OCI-LY1 (cell line): ENCODE results near the gene ZNF593.

ENCODE experiments used
- H2AFZ ChIP-seq: fragments of 200-600 bp; sonication (generic), shearing (Covaris generic); 2 replicates; pipeline ENCODE4 v1.6.0; 2014; ENCODE audit warnings: antibody characterized with exemption, mild to moderate bottlenecking, low read length
- H3F3A ChIP-seq: fragments of 200-600 bp; sonication (generic), shearing (Covaris generic); 2 replicates; pipeline ENCODE4 v1.6.0; 2014; ENCODE audit warnings: mild to moderate bottlenecking, antibody characterized with exemption, low read length, moderate library complexity; ENCODE audit not compliant: insufficient read depth
- H3K27ac ChIP-seq: fragments of 200-600 bp; sonication (generic); 2 replicates; pipeline ENCODE4 v1.5.1; 2014; ENCODE audit warnings: low read length, mixed run types, mild to moderate bottlenecking, low read depth; ENCODE audit not compliant: poor library complexity, severe bottlenecking
- H3K27me3 ChIP-seq: fragments of 200-600 bp; sonication (generic); 2 replicates; pipeline ENCODE4 v1.6.0; 2014; ENCODE audit warnings: antibody characterized with exemption, mild to moderate bottlenecking, low read length, moderate library complexity; ENCODE audit not compliant: insufficient read depth
- H3K36me3 ChIP-seq: fragments of 200-600 bp; sonication (generic); 2 replicates; pipeline ENCODE4 v1.6.1; 2014; ENCODE audit warnings: mild to moderate bottlenecking, antibody characterized with exemption, low read length, moderate library complexity, mixed read lengths; ENCODE audit not compliant: insufficient read depth
- H3K4me1 ChIP-seq: fragments of 200-600 bp; sonication (generic); 2 replicates; pipeline ENCODE4 v1.5.1; 2014; ENCODE audit warnings: mild to moderate bottlenecking, low read length, moderate library complexity; ENCODE audit not compliant: insufficient read depth, severe bottlenecking
- H3K4me2 ChIP-seq: fragments of 200-600 bp; sonication (generic), shearing (Covaris generic); 2 replicates; pipeline ENCODE4 v1.6.1; 2014; ENCODE audit warnings: low read length
- H3K4me3 ChIP-seq: fragments of 200-600 bp; sonication (generic); 2 replicates; pipeline ENCODE4 v1.5.1; 2014; ENCODE audit warnings: low read length, low read depth, mild to moderate bottlenecking, mixed read lengths; ENCODE audit not compliant: poor library complexity, severe bottlenecking
- H3K79me2 ChIP-seq: fragments of 200-600 bp; shearing (Covaris generic); 2 replicates; pipeline ENCODE4 v1.6.1; 2016; ENCODE audit warnings: mixed run types, low read length, mixed read lengths; ENCODE audit not compliant: insufficient read depth
- H3K9ac ChIP-seq: fragments of 200-600 bp; sonication (generic), shearing (Covaris generic); 2 replicates; pipeline ENCODE4 v1.6.1; 2014; ENCODE audit warnings: mild to moderate bottlenecking, low read length, mixed read lengths
- H3K9me2 ChIP-seq: fragments of 200-600 bp; sonication (generic), shearing (Covaris generic); 2 replicates; pipeline ENCODE4 v1.6.1; 2014; ENCODE audit warnings: low read depth, mild to moderate bottlenecking, low read length, mixed read lengths
- H3K9me3 ChIP-seq: fragments of 200-600 bp; shearing (Covaris generic); 2 replicates; pipeline ENCODE4 v1.6.1; 2014; ENCODE audit warnings: low read length, mixed read lengths
- H4K20me1 ChIP-seq: fragments of 200-600 bp; sonication (generic), shearing (Covaris generic); 2 replicates; pipeline ENCODE4 v1.6.0; 2016; ENCODE audit warnings: mild to moderate bottlenecking, low read length; ENCODE audit not compliant: insufficient read depth
- CTCF ChIP-seq: fragments of 200-600 bp; sonication (generic), shearing (Covaris generic); IDR thresholded peaks from 2 replicates; pipeline ENCODE4 v1.5.1; 2017; ENCODE audit warnings: mild to moderate bottlenecking, antibody characterized with exemption, low read length, moderate library complexity, mixed read lengths
- EZH2 ChIP-seq: fragments of 200-600 bp; sonication (generic), shearing (Covaris generic); IDR thresholded peaks from 2 replicates; pipeline ENCODE4 v1.8.0; 2017; ENCODE audit warnings: borderline replicate concordance, mixed run types, mild to moderate bottlenecking, antibody characterized with exemption, low read length, moderate library complexity, mixed read lengths

ZNF593 gene

GRCh38 chr1:26169669-26170471, at the start of gene ZNF593:
TSS of gene ZNF593 (plus strand) at chr1:26169908. CDS start at chr1:26169984, 76 bp downstream.
- H3K4me1 ChIP-seq, result peaks cover 16% of the 10 kb centered on the region
- H3F3A ChIP-seq, result no peaks in the 10 kb centered on the region
- no peaks in the 10 kb centered on the region; the same call in 1 of the 2 replicates for H3K27me3 ChIP-seq
- peak within 1 kb of the TSS; percentile 79 for H3K4me3 ChIP-seq
- H3K9me2 ChIP-seq, result no peaks in the 10 kb centered on the region
- peaks cover 9% of the 10 kb centered on the region for H3K36me3 ChIP-seq
- H3K9me3 ChIP-seq, result no peaks in the 10 kb centered on the region
- H3K9ac ChIP-seq, result peak within 1 kb of the TSS; percentile 82
- no peaks in the 10 kb centered on the region for H4K20me1 ChIP-seq
- H2AFZ ChIP-seq, result no peak within 1 kb of the TSS
- no peaks in the 10 kb centered on the region for H3K79me2 ChIP-seq
- H3K4me2 ChIP-seq, result peak within 1 kb of the TSS; percentile 94
- TF ChIP-seq EZH2 (no peak), CTCF (peak; percentile 80)
- no peak within 1 kb of the TSS for H3K27ac ChIP-seq

GRCh38 chr1:26121854-26122773, 47.6 kb upstream of the ZNF593 start:
- Histone ChIP-seq H3K4me1 (peaks cover 34% of the 10 kb centered on the region), H3K9me2 (no peaks in the 10 kb centered on the region), H3K36me3 (peaks cover 46% of the 10 kb centered on the region), H3K27ac (no peak overlapping the region), H2AFZ (no peak overlapping the region), H3K9me3 (no peaks in the 10 kb centered on the region), H3K4me3 (no peak overlapping the region), H4K20me1 (no peaks in the 10 kb centered on the region), H3F3A (no peaks in the 10 kb centered on the region), H3K27me3 (no peaks in the 10 kb centered on the region), H3K9ac (no peak overlapping the region), H3K79me2 (no peaks in the 10 kb centered on the region), H3K4me2 (no peak overlapping the region)
- TF ChIP-seq EZH2, result no peak
- no peak for TF ChIP-seq CTCF

- Histone ChIP-seq H4K20me1 (no peaks in the 10 kb centered on the region), H3K4me3 (no peak overlapping the region), H3F3A (no peaks in the 10 kb centered on the region), H3K79me2 (no peaks in the 10 kb centered on the region), H3K27me3 (no peaks in the 10 kb centered on the region), H3K9ac (no peak overlapping the region), H3K4me1 (peaks cover 34% of the 10 kb centered on the region), H3K36me3 (peaks cover 35% of the 10 kb centered on the region), H3K9me3 (no peaks in the 10 kb centered on the region), H3K4me2 (no peak overlapping the region), H3K27ac (no peak overlapping the region), H2AFZ (no peak overlapping the region), H3K9me2 (no peaks in the 10 kb centered on the region)
- TF ChIP-seq EZH2, result no peak
- TF ChIP-seq CTCF, result no peak
Observed at GRCh38 chr1:26122988-26123973, 46.4 kb upstream of the ZNF593 start.
